GM12872 (cell line): ENCODE results near the gene CORO7.

Experiments used
- CTCF ChIP-seq: IDR thresholded peaks from 3 replicates; pipeline ENCODE4 v1.5.1; 2011; ENCODE audit warnings: low read depth, mild to moderate bottlenecking, low read length, moderate library complexity; ENCODE audit not compliant: insufficient read depth

The CORO7 gene

GRCh38 chr16:4373356-4373908 lies 43.0 kb downstream of the CORO7 start:
- no peak for TF ChIP-seq CTCF

- no peak for TF ChIP-seq CTCF
Observed at GRCh38 chr16:4372578-4373355, 43.6 kb downstream of the CORO7 start.

GRCh38 chr16:4372001-4372577 lies 44.3 kb downstream of the CORO7 start:
- no peak for TF ChIP-seq CTCF

- TF ChIP-seq CTCF: no peak
Observed at GRCh38 chr16:4371357-4372000, 44.9 kb downstream of the CORO7 start, which contains the start of gene VASN. Gene VASN (plus strand): TSS chr16:4371848. CDS start chr16:4380878, 9,030 bp downstream.

- no peak for TF ChIP-seq CTCF
Observed at GRCh38 chr16:4370570-4371356, 45.6 kb downstream of the CORO7 start.

GRCh38 chr16:4370151-4370550 lies 46.2 kb downstream of the CORO7 start:
- TF ChIP-seq CTCF: no peak
